CD14-positive monocyte (primary cell): ENCODE results near the gene ZNF680. TPM values are rescaled to one million over a fixed set of nuclear protein-coding genes. Genes with fewer than 3 reads are reported as not detected.

ENCODE experiments used
- DNase-seq, 3 donors: peaks; one replicate each; pipeline ENCODE4 v3.0.0-alpha.2; 2011 to 2022
- H2AFZ ChIP-seq: 2 replicates; pipeline ENCODE4 v1.6.0; 2012; ENCODE audit warnings: mild to moderate bottlenecking, low read depth, low read length, inconsistent platforms; ENCODE audit not compliant: insufficient read depth, poor library complexity, severe bottlenecking
- H3K27ac ChIP-seq, 2 donors: 1 replicate in 1 of 2; 2 replicates in 1 of 2; pipeline ENCODE4 v1.5.1; 2012 to 2013; ENCODE audit warnings: low read length in 2 of 2, control low read depth in 1 of 2, inconsistent platforms in 1 of 2, low read depth in 1 of 2, mild to moderate bottlenecking in 1 of 2
- H3K27me3 ChIP-seq, 2 donors: one replicate each; pipeline versions ENCODE4 v1.6.0 to v1.6.1; 2011 to 2013; ENCODE audit warnings: low read length in 2 of 2; ENCODE audit not compliant: control insufficient read depth in 2 of 2, insufficient read depth in 2 of 2
- H3K36me3 ChIP-seq, 2 donors: replicated peaks in 1 of 2; 1 replicate in 1 of 2; 2 replicates in 1 of 2; pipeline versions ENCODE4 v1.5.1 to v1.6.1; 2012 to 2013; ENCODE audit warnings: low read length in 2 of 2, control low read depth in 1 of 2, inconsistent platforms in 1 of 2, mild to moderate bottlenecking in 1 of 2; ENCODE audit not compliant: insufficient read depth in 2 of 2, control insufficient read depth in 1 of 2
- H3K4me1 ChIP-seq, 2 donors: 1 replicate in 1 of 2; 2 replicates in 1 of 2; pipeline versions ENCODE4 v1.5.1 to v1.6.1; 2012 to 2013; ENCODE audit warnings: low read length in 2 of 2, control low read depth in 1 of 2, inconsistent platforms in 1 of 2, mild to moderate bottlenecking in 1 of 2, moderate library complexity in 1 of 2; ENCODE audit not compliant: insufficient read depth in 2 of 2, control insufficient read depth in 1 of 2
- H3K4me2 ChIP-seq: replicated peaks from 2 replicates; pipeline ENCODE3; 2012; ENCODE audit warnings: low read length, moderate library complexity, mild to moderate bottlenecking; ENCODE audit not compliant: poor library complexity, severe bottlenecking; ENCODE audit errors: extremely low read depth
- H3K4me3 ChIP-seq, 3 experiments: fragments of 200-600 bp in 1 of 3; sonication (generic) in 1 of 3; replicated peaks in 1 of 3; 1 replicate in 2 of 3; 2 replicates in 1 of 3; pipeline ENCODE4 v1.5.1; 2011 to 2013; ENCODE audit warnings: low read length in 3 of 3, mild to moderate bottlenecking in 3 of 3, control low read depth in 2 of 3, low read depth in 2 of 3, inconsistent platforms in 1 of 3, moderate library complexity in 1 of 3
- H3K79me2 ChIP-seq: 2 replicates; pipeline ENCODE4 v1.6.0; 2012; ENCODE audit warnings: mild to moderate bottlenecking, control low read depth, inconsistent platforms, low read length, moderate library complexity; ENCODE audit not compliant: insufficient read depth
- H3K9ac ChIP-seq: 2 replicates; pipeline ENCODE4 v1.6.0; 2017; ENCODE audit warnings: low read length, mild to moderate bottlenecking; ENCODE audit not compliant: insufficient read depth, poor library complexity, severe bottlenecking
- H3K9me3 ChIP-seq, 2 donors: replicated peaks in 1 of 2; 1 replicate in 1 of 2; 2 replicates in 1 of 2; pipeline versions ENCODE4 v1.5.1 to v1.6.1; 2012 to 2013; ENCODE audit warnings: low read length in 2 of 2, control low read depth in 1 of 2; ENCODE audit not compliant: control insufficient read depth in 1 of 2, insufficient read depth in 1 of 2
- H4K20me1 ChIP-seq: 2 replicates; pipeline ENCODE4 v1.6.0; 2012; ENCODE audit warnings: mild to moderate bottlenecking, low read length, control low read depth, moderate library complexity; ENCODE audit not compliant: insufficient read depth
- H3K27ac Mint-ChIP-seq, 7 donors: one replicate each; pipeline ENCODE4 v1.8.0; 2020; ENCODE audit warnings: mild to moderate bottlenecking in 7 of 7, mixed read lengths in 7 of 7, moderate library complexity in 6 of 7, inconsistent platforms in 2 of 7
- H3K27me3 Mint-ChIP-seq, 3 donors: one replicate each; pipeline ENCODE4 v1.8.0; 2021 to 2022; ENCODE audit warnings: low read depth in 3 of 3, mild to moderate bottlenecking in 3 of 3, mixed read lengths in 3 of 3, moderate library complexity in 3 of 3, inconsistent platforms in 1 of 3
- H3K36me3 Mint-ChIP-seq, 2 donors: one replicate each; pipeline ENCODE4 v1.8.0; 2020; ENCODE audit warnings: mixed read lengths in 2 of 2, inconsistent platforms in 1 of 2, mild to moderate bottlenecking in 1 of 2
- H3K4me1 Mint-ChIP-seq: one replicate; pipeline ENCODE4 v1.8.0; 2020; ENCODE audit warnings: mild to moderate bottlenecking, mixed read lengths
- H3K4me3 Mint-ChIP-seq, 2 donors: one replicate each; pipeline ENCODE4 v1.8.0; 2020; ENCODE audit warnings: mild to moderate bottlenecking in 2 of 2, mixed read lengths in 2 of 2, moderate library complexity in 1 of 2
- H3K9me3 Mint-ChIP-seq, 7 donors: one replicate each; pipeline ENCODE4 v1.8.0; 2020 to 2022; ENCODE audit warnings: mixed read lengths in 7 of 7, mild to moderate bottlenecking in 6 of 7, moderate library complexity in 6 of 7, inconsistent platforms in 2 of 7
- CTCF ChIP-seq: fragments of 200-600 bp; IDR thresholded peaks from one replicate; pipeline ENCODE4 v1.8.0; 2022; ENCODE audit warnings: antibody characterized with exemption, mild to moderate bottlenecking
- WGBS: methylation state at CpG from one replicate; pipeline ENCODE4 v1.1.5; 2013; ENCODE audit warnings: missing lambda C conversion rate; ENCODE audit not compliant: insufficient coverage; 5-methylcytosine and 5-hydroxymethylcytosine counted together
- intact Hi-C, 2 donors: fragments of 100-400 bp; cut with micrococcal nuclease; formaldehyde crosslinking; loops; one replicate each; pipeline versions ENCODE4 v1.15.0 to v1.15.1; 2023
- polyA plus RNA-seq, 3 donors: library from polyadenylated mRNA; depleted of rRNA in 1 of 3; unstranded in 2 of 3; stranded (reverse) in 1 of 3; fragments of 300-500 nt in 2 of 3; fragments of >200 nt in 1 of 3; fragmentation: Illumina TruSeq in 2 of 3; gene quantifications; 1 replicate in 2 of 3; 2 replicates in 1 of 3; pipeline ENCODE4 v1.2.3, GENCODE V29; 2012 to 2021

ZNF680 gene
- polyA plus RNA-seq, 3 donors, result 0.69 to 1.6 (median 1.5) TPM

GRCh38 chr7:64558323-64558705, 4.6 kb downstream of the ZNF680 start:
- no CpG with 5 or more reads among the region's 1 CpG for WGBS
- no peak for TF ChIP-seq CTCF
- no peak overlapping the region for H3K9ac ChIP-seq
- H3K4me3 ChIP-seq, result no peak overlapping the region
- no peak for DNase-seq
- H3K4me2 ChIP-seq, result no peak overlapping the region
- H3K27ac ChIP-seq, result no peak overlapping the region
- H3K36me3 ChIP-seq, result peaks cover 0 to 39% of the 10 kb centered on the region in 2 donors
- intact Hi-C loops, result no loop called here
- H3K4me1 ChIP-seq, result peaks cover 0 to 4% of the 10 kb centered on the region in 2 donors
- Mint-ChIP-seq H3K4me3 (no peak overlapping the region), H3K4me1 (peaks cover 6% of the 10 kb centered on the region), H3K36me3 (peaks cover 21 to 60% of the 10 kb centered on the region in 2 donors), H3K9me3 (peaks cover 46 to 75% (median 72%) of the 10 kb centered on the region in 7 donors), H3K27me3 (no peaks in the 10 kb centered on the region), H3K27ac (no peak overlapping the region)
- H3K27me3 ChIP-seq, result no peaks in the 10 kb centered on the region
- peaks cover 61% of the 10 kb centered on the region for H3K79me2 ChIP-seq
- peaks cover 54 to 71% of the 10 kb centered on the region in 2 donors for H3K9me3 ChIP-seq
- H4K20me1 ChIP-seq, result no peaks in the 10 kb centered on the region
- H2AFZ ChIP-seq, result no peak overlapping the region

GRCh38 chr7:64557601-64558322, 5.1 kb downstream of the ZNF680 start:
- no peak overlapping the region for H3K27ac Mint-ChIP-seq
- no peak overlapping the region for H3K4me2 ChIP-seq
- H3K4me3 Mint-ChIP-seq, result no peak overlapping the region
- no peak overlapping the region for H3K27ac ChIP-seq
- H3K36me3 ChIP-seq, result peaks cover 0 to 44% of the 10 kb centered on the region in 2 donors
- H3K27me3 Mint-ChIP-seq, result no peaks in the 10 kb centered on the region
- no peak overlapping the region for H3K9ac ChIP-seq
- H3K9me3 ChIP-seq, result peaks cover 58 to 76% of the 10 kb centered on the region in 2 donors
- DNase-seq, result no peak
- H3K36me3 Mint-ChIP-seq, result peaks cover 21 to 61% of the 10 kb centered on the region in 2 donors
- H3K79me2 ChIP-seq, result peaks cover 59% of the 10 kb centered on the region
- intact Hi-C loops, result no loop called here
- no peak for TF ChIP-seq CTCF
- peaks cover 4% of the 10 kb centered on the region for H3K4me1 Mint-ChIP-seq
- no peaks in the 10 kb centered on the region for H3K27me3 ChIP-seq
- H2AFZ ChIP-seq, result no peak overlapping the region
- WGBS, result 100% methylated on average over 2 of the region's 8 CpGs
- H3K9me3 Mint-ChIP-seq, result peaks cover 46 to 80% (median 74%) of the 10 kb centered on the region in 7 donors
- H4K20me1 ChIP-seq, result no peaks in the 10 kb centered on the region
- H3K4me3 ChIP-seq, result no peak overlapping the region
- peaks cover 0 to 4% of the 10 kb centered on the region in 2 donors for H3K4me1 ChIP-seq
